ENCODE results near the gene EIF4ENIF1. TPM values are rescaled to one million over a fixed set of nuclear protein-coding genes. Genes with fewer than 3 reads are reported as not detected.
A peak's percentile ranks its signal among the peaks of the same experiment; 100 is the strongest.

Gene EIF4ENIF1
- total RNA-seq, 4 donors from 2014 or later: 14.7 to 20.8 (median 16.9) TPM

DNA sequence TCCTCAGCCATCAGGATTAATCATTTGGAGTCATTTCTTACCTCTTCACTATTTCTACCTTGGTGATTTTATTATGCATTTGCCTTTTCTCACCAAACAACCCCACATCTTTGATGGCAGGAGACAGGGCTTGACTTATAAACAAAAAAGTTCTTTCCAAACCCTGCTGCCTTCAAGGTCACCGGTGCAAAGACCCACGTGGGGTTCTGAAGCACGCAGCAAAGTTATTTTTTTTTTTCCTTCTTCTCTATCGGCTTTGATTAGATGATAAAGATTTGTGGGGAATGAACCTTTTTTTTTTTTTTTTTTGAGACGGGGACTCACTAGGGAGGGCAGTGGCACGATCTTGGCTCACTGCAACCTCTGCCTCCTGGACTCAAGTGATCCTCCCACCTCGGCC, 46.1 kb downstream of the EIF4ENIF1 start:
- 88 to 89% methylated on average over 7 of the region's 7 CpGs for WGBS, 2 donors
- TF ChIP-seq, protein P1, sequence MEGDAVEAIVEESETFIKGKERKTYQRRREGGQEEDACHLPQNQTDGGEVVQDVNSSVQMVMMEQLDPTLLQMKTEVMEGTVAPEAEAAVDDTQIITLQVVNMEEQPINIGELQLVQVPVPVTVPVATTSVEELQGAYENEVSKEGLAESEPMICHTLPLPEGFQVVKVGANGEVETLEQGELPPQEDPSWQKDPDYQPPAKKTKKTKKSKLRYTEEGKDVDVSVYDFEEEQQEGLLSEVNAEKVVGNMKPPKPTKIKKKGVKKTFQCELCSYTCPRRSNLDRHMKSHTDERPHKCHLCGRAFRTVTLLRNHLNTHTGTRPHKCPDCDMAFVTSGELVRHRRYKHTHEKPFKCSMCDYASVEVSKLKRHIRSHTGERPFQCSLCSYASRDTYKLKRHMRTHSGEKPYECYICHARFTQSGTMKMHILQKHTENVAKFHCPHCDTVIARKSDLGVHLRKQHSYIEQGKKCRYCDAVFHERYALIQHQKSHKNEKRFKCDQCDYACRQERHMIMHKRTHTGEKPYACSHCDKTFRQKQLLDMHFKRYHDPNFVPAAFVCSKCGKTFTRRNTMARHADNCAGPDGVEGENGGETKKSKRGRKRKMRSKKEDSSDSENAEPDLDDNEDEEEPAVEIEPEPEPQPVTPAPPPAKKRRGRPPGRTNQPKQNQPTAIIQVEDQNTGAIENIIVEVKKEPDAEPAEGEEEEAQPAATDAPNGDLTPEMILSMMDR (IDR thresholded peaks at IDR 0.05): no peak
- no peak for TF ChIP-seq POLR2A (IDR thresholded peaks at IDR 0.05)
- intact Hi-C loops (cut with DNase I; ENCODE audit: low total_unique reads): no loop called here

DNA sequence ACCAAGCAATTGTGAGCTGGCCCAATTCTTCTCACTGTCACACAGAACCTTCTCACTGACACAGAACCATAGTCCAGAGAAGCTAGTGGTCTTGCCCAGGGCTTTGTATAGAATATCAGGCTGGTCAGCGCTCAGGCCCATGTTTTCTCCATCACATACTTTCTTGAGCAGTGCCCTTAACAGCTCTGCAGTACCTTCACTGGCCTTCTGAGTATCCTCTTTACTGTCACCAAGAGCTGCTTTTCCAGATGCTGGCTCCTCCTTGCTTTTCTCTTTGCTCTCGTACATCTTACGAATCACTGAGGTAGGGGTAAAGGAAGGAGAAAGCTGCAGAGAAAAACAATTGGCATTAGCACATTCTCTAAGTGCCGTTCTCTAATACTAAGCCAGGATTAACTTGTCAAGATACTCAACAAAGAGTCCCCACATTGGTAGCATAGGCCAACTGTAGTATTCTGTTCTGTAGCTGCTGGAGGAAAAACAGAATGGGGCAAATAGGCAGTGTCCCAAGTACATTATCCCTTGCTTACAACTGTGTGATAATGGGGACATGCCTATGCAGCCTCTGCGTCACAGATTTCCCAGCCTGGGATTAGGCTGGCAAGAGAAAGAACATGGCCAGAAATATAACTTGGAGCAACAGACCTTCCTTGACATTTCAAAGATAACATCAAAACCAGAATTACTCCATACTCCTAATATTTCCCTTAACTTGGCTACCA, 46.7 kb downstream of the EIF4ENIF1 start:
- DNase-seq (ENCODE audit: low spot score in 2 of 2): no peak
- H3K4me3 ChIP-seq (ENCODE audit: low read depth, poor library complexity, severe bottlenecking): no peak overlapping the region
- TF ChIP-seq, protein P1 (IDR thresholded peaks at IDR 0.05): no peak
- TF ChIP-seq POLR2A (IDR thresholded peaks at IDR 0.05): no peak
- intact Hi-C loops (cut with DNase I; ENCODE audit: low total_unique reads): no loop called here
- 87 to 94% methylated on average over 5 of the region's 5 CpGs for WGBS, 2 donors

More for the DNA sequence above, 46.1 kb downstream of the EIF4ENIF1 start:
- no peak overlapping the region for H3K4me3 ChIP-seq (ENCODE audit: low read depth, poor library complexity, severe bottlenecking)
- DNase-seq (ENCODE audit: low spot score in 2 of 2): no peak

DNA sequence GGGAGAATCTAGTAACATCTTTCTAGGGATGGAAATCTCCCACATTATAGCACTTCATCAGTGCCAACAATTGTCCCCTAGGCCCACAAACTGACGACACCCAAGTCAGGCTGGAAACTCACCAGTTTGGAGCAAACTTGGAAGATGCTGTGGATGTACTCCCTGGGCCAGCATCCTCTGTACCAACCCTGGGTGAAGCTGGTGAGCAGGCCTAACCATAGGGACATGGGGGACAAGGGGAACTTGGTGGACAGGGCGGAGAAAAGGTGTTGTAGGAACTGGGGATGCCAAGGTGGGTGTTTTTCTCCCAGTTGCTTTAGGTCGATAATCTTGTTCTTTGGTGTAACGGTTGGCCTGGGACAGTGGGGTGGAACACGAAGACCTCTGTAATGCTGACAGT, 48.0 kb downstream of the EIF4ENIF1 start:
- peak in 1 of 2 donors; percentile 50 for DNase-seq (ENCODE audit: low spot score in 2 of 2)
- no peak for TF ChIP-seq POLR2A (IDR thresholded peaks at IDR 0.05)
- TF ChIP-seq, protein P1 (IDR thresholded peaks at IDR 0.05): no peak
- no peak overlapping the region for H3K4me3 ChIP-seq (ENCODE audit: low read depth, poor library complexity, severe bottlenecking)
- WGBS, 2 donors: 90 to 92% methylated on average over 5 of the region's 5 CpGs
- intact Hi-C loops (cut with DNase I; ENCODE audit: low total_unique reads): no loop called here

DNA sequence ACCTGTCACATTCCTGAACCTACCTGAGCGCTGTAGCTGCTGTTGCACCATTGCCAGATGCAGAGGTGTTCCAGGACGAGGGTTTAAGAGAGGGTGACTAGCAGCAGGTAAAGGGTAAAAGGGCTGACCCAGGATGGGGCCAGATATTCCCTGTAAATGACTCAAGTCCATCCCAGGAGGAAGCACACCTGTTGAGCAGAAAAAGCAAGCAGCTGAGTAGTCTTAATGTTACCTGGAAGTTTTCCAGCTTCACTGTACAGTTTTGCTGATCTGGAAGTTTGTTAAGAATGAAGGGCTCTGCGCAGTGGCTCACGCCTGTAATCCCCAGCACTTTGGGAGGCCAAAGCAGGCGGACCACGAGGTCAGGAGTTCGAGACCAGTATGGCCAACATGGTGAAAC, 49.0 kb downstream of the EIF4ENIF1 start:
- intact Hi-C loops (cut with DNase I; ENCODE audit: low total_unique reads): no loop called here
- peak in 1 of 2 donors; percentile 56 for DNase-seq (ENCODE audit: low spot score in 2 of 2)
- H3K4me3 ChIP-seq (ENCODE audit: low read depth, poor library complexity, severe bottlenecking): no peak overlapping the region
- 90 to 91% methylated on average over 7 of the region's 7 CpGs for WGBS, 2 donors
- TF ChIP-seq, protein P1 (IDR thresholded peaks at IDR 0.05): no peak
- no peak for TF ChIP-seq POLR2A (IDR thresholded peaks at IDR 0.05)

DNA sequence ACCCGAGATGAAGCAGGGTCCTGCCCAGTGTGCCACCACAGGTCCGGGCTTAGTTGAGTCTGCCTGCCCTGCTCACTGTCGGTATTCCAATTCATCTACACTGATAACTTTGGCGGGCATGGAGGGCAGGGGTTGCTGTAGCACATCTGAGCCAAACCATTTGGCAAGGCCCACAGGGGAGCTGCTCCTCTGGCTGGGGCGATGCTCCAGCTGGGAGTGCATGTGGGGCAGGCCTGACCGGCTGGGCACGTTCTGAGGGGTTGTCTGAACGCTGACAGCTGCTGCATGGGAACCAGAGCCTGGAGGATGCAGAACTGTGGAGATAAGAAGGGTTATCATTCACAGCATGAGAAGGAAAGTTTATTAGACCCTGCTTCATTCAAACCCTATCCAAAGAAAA, 49.8 kb downstream of the EIF4ENIF1 start:
- TF ChIP-seq, protein P1 (IDR thresholded peaks at IDR 0.05): no peak
- no peak for TF ChIP-seq POLR2A (IDR thresholded peaks at IDR 0.05)
- intact Hi-C loops (cut with DNase I; ENCODE audit: low total_unique reads): no loop called here
- 37 to 42% methylated on average over 8 of the region's 8 CpGs for WGBS, 2 donors
- no peak for DNase-seq (ENCODE audit: low spot score in 2 of 2)
- H3K4me3 ChIP-seq (ENCODE audit: low read depth, poor library complexity, severe bottlenecking): no peak overlapping the region

DNA sequence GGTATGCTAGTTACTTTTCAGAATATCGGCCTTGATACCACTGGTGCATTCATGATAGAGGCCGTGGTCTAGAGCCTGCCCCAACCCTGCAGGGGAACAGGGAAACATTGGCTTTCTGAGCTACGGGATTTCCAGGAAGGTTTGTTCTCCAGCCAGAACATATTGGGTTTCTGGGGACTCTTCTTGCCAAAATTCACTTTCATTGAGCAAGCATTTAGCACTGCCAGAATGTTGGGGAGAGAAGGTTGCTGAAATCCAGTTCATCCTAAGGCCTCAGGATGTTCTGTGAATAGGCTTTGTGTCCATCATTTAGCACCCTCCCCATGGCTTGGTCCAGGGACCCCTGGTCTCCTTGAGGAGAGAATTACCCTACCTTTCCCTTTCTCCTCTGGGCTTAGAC, 53.5 kb downstream of the EIF4ENIF1 start:
- no peak for TF ChIP-seq POLR2A (IDR thresholded peaks at IDR 0.05)
- TF ChIP-seq, protein P1 (IDR thresholded peaks at IDR 0.05): no peak
- WGBS, 2 donors: 55 to 58% methylated on average over 3 of the region's 3 CpGs
- no peak for DNase-seq (ENCODE audit: low spot score in 2 of 2)
- intact Hi-C loops (cut with DNase I; ENCODE audit: low total_unique reads): no loop called here
- no peak overlapping the region for H3K4me3 ChIP-seq (ENCODE audit: low read depth, poor library complexity, severe bottlenecking)
